ENCODE data around the gene PRSS57.

PRSS57 gene

GRCh38 chr19:642767-643727 lies 52.2 kb downstream of the PRSS57 start:
- Histone ChIP-seq H3K27ac (ENCODE audit: poor library complexity, severe bottlenecking) (no peak overlapping the region), H3K36me3 (ENCODE audit: low read depth) (0 out of 2 replicates have a peak, but pooled peaks cover 5% of the 10 kb centered on the region), H3K4me3 (ENCODE audit: severe bottlenecking) (no peak overlapping the region), H3K27me3 (ENCODE audit: insufficient read depth, poor library complexity, severe bottlenecking) (no peaks in the 10 kb centered on the region), H3K4me1 (ENCODE audit: insufficient read depth, poor library complexity, severe bottlenecking) (no peaks in the 10 kb centered on the region), H3K9me3 (ENCODE audit: severe bottlenecking) (no peaks in the 10 kb centered on the region)
- no peak for TF ChIP-seq CTCF (IDR thresholded peaks at IDR 0.05; ENCODE audit: poor library complexity, severe bottlenecking)
- DNase-seq (ENCODE audit: low spot score), result no peak
- no peak for ATAC-seq (ENCODE audit: low read depth)

GRCh38 chr19:641702-642101 lies 53.5 kb downstream of the PRSS57 start:
- Histone ChIP-seq H3K36me3 (ENCODE audit: low read depth) (no peaks in the 10 kb centered on the region), H3K27ac (ENCODE audit: poor library complexity, severe bottlenecking) (no peak overlapping the region), H3K9me3 (ENCODE audit: severe bottlenecking) (no peaks in the 10 kb centered on the region), H3K4me3 (ENCODE audit: severe bottlenecking) (no peak overlapping the region), H3K4me1 (ENCODE audit: insufficient read depth, poor library complexity, severe bottlenecking) (no peaks in the 10 kb centered on the region), H3K27me3 (ENCODE audit: insufficient read depth, poor library complexity, severe bottlenecking) (no peaks in the 10 kb centered on the region)
- TF ChIP-seq CTCF (IDR thresholded peaks at IDR 0.05; ENCODE audit: poor library complexity, severe bottlenecking), result no peak
- DNase-seq (ENCODE audit: low spot score), result no peak
- ATAC-seq (ENCODE audit: low read depth), result no peak

DNA sequence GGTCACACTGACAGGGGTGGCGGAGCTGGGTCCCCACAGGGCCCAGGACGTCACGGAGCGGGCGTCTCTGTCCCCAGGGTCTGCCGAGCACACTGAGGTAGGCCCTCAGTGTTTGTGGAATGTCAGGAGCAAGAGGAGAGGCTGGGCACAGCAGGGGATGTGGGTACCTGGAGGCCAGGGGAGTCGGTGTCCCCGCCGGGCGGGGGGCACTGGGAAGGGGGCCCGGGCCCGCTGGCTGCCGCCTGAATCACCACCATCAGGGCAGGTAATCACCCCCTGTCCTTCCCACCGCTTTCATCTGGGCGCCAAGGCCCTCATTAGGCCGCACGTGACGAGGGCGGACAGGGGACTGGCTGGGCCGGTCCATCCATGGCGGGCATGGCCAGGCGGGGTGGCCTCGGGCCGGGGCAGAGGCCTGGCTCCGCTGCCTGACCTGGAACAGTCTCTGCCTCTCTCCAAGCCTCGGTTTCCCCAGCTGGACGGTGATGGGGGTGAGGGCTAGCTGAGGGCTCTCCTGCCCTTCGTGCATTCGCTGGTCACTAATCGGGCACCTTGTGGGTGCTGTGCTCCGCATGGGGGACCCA lies 54.6 kb downstream of the PRSS57 start:
- H3K9me3 ChIP-seq (ENCODE audit: severe bottlenecking), result no peaks in the 10 kb centered on the region
- no peaks in the 10 kb centered on the region for H3K36me3 ChIP-seq (ENCODE audit: low read depth)
- ATAC-seq (ENCODE audit: low read depth), result no peak
- H3K27ac ChIP-seq (ENCODE audit: poor library complexity, severe bottlenecking), result no peak overlapping the region
- DNase-seq (ENCODE audit: low spot score), result no peak
- TF ChIP-seq CTCF (IDR thresholded peaks at IDR 0.05; ENCODE audit: poor library complexity, severe bottlenecking), result no peak
- H3K4me1 ChIP-seq (ENCODE audit: insufficient read depth, poor library complexity, severe bottlenecking), result no peaks in the 10 kb centered on the region
- H3K27me3 ChIP-seq (ENCODE audit: insufficient read depth, poor library complexity, severe bottlenecking), result no peaks in the 10 kb centered on the region
- H3K4me3 ChIP-seq (ENCODE audit: severe bottlenecking), result no peak overlapping the region

DNA sequence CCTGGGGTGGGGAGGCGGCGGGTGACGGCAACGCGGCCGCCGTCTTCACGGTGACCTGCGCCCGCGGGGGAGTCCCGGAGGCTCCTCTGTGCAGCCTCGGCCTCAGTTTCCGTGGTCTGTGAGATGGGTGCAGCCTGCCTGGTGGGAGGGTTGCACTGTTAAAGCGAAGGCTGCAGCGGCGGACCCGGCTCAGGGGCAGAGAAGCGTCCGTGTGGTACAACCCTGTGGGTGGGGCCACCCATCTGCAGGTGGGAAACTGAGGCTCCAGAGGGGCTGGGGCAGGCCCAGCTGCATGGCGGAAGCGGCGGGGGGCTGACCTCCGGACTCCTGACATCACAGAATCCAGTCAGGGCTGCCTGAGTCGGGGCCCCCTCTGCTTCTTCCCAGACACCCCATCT lies 55.1 kb downstream of the PRSS57 start:
- no peak for DNase-seq (ENCODE audit: low spot score)
- no peak for ATAC-seq (ENCODE audit: low read depth)
- Histone ChIP-seq H3K4me3 (ENCODE audit: severe bottlenecking) (peak overlapping the region; percentile 23), H3K4me1 (ENCODE audit: insufficient read depth, poor library complexity, severe bottlenecking) (no peaks in the 10 kb centered on the region), H3K9me3 (ENCODE audit: severe bottlenecking) (no peaks in the 10 kb centered on the region), H3K36me3 (ENCODE audit: low read depth) (no peaks in the 10 kb centered on the region), H3K27ac (ENCODE audit: poor library complexity, severe bottlenecking) (no peak overlapping the region), H3K27me3 (ENCODE audit: insufficient read depth, poor library complexity, severe bottlenecking) (no peaks in the 10 kb centered on the region)
- no peak for TF ChIP-seq CTCF (IDR thresholded peaks at IDR 0.05; ENCODE audit: poor library complexity, severe bottlenecking)

Measured in RWPE2 (cell line).